ENCODE measurements around the gene BBS12. TPM values are rescaled to one million over a fixed set of nuclear protein-coding genes. Genes with fewer than 3 reads are reported as not detected.

BBS12 gene
- total RNA-seq, 1 experiment from 2014 or later, result 1.5 TPM

GRCh38 chr4:122744229-122744628 lies 11.7 kb downstream of the BBS12 start:
- Histone ChIP-seq H3K36me3 (ENCODE audit: control insufficient read depth, insufficient read depth, low read length) (no peaks in the 10 kb centered on the region), H3K27me3 (ENCODE audit: control insufficient read depth, insufficient read depth, low read length) (no peaks in the 10 kb centered on the region), H3K9me3 (ENCODE audit: control insufficient read depth, insufficient read depth, low read depth, low read length) (no peaks in the 10 kb centered on the region), H3K4me1 (ENCODE audit: control insufficient read depth, insufficient read depth, low read length) (no peaks in the 10 kb centered on the region), H3K4me3 (ENCODE audit: low read depth in 2 of 2, low read length in 2 of 2) (no peak overlapping the region), H3K27ac (ENCODE audit: low read length) (no peak overlapping the region)
- ChIA-PET POLR2A (interaction anchor here (0.6 kb wide), 1 partner anchor 26 kb away, joined by 3 read pairs; no protein-coding TSS in a partner anchor), CTCF (no interaction called here)
- DNase-seq (ENCODE audit: low read depth, low spot score), result no peak
- in situ Hi-C loops (cut with HindIII; ENCODE audit: low pct_unique_long_range_greater_than_20kb, low sequenced_read_pairs) (no loop called here), intact Hi-C loops (cut with micrococcal nuclease; ENCODE audit: unreplicated experiment) (no loop called here)
- no peak for ATAC-seq
- no TSS peak for BruUV-seq (replicated peaks)
- TF ChIP-seq POLR2AphosphoS5 (IDR thresholded peaks at IDR 0.05; ENCODE audit: low read depth, low read length) (no peak), SIN3A (IDR thresholded peaks at IDR 0.05; ENCODE audit: borderline replicate concordance, insufficient read depth, low read depth, low read length) (no peak), CTCF (IDR thresholded peaks at IDR 0.05) (no peak), TCF7L2 (IDR thresholded peaks at IDR 0.05; ENCODE audit: low read depth, low read length) (no peak)
- TF ChIP-seq, protein P1, sequence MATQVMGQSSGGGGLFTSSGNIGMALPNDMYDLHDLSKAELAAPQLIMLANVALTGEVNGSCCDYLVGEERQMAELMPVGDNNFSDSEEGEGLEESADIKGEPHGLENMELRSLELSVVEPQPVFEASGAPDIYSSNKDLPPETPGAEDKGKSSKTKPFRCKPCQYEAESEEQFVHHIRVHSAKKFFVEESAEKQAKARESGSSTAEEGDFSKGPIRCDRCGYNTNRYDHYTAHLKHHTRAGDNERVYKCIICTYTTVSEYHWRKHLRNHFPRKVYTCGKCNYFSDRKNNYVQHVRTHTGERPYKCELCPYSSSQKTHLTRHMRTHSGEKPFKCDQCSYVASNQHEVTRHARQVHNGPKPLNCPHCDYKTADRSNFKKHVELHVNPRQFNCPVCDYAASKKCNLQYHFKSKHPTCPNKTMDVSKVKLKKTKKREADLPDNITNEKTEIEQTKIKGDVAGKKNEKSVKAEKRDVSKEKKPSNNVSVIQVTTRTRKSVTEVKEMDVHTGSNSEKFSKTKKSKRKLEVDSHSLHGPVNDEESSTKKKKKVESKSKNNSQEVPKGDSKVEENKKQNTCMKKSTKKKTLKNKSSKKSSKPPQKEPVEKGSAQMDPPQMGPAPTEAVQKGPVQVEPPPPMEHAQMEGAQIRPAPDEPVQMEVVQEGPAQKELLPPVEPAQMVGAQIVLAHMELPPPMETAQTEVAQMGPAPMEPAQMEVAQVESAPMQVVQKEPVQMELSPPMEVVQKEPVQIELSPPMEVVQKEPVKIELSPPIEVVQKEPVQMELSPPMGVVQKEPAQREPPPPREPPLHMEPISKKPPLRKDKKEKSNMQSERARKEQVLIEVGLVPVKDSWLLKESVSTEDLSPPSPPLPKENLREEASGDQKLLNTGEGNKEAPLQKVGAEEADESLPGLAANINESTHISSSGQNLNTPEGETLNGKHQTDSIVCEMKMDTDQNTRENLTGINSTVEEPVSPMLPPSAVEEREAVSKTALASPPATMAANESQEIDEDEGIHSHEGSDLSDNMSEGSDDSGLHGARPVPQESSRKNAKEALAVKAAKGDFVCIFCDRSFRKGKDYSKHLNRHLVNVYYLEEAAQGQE (IDR thresholded peaks at IDR 0.05; ENCODE audit: insufficient read depth in 1 of 2, low read depth in 2 of 2, low read length in 1 of 2), result no peak

- Histone ChIP-seq H3K9me3 (ENCODE audit: control insufficient read depth, insufficient read depth, low read depth, low read length) (no peaks in the 10 kb centered on the region), H3K4me1 (ENCODE audit: control insufficient read depth, insufficient read depth, low read length) (no peaks in the 10 kb centered on the region), H3K4me3 (ENCODE audit: low read depth in 2 of 2, low read length in 2 of 2) (no peak overlapping the region), H3K27me3 (ENCODE audit: control insufficient read depth, insufficient read depth, low read length) (no peaks in the 10 kb centered on the region), H3K36me3 (ENCODE audit: control insufficient read depth, insufficient read depth, low read length) (no peaks in the 10 kb centered on the region), H3K27ac (ENCODE audit: low read length) (no peak overlapping the region)
- BruUV-seq (replicated peaks), result no TSS peak
- ATAC-seq, result no peak
- TF ChIP-seq POLR2AphosphoS5 (IDR thresholded peaks at IDR 0.05; ENCODE audit: low read depth, low read length) (no peak), TCF7L2 (IDR thresholded peaks at IDR 0.05; ENCODE audit: low read depth, low read length) (no peak), SIN3A (IDR thresholded peaks at IDR 0.05; ENCODE audit: borderline replicate concordance, insufficient read depth, low read depth, low read length) (no peak), CTCF (IDR thresholded peaks at IDR 0.05) (no peak)
- TF ChIP-seq, protein P1 (IDR thresholded peaks at IDR 0.05; ENCODE audit: insufficient read depth in 1 of 2, low read depth in 2 of 2, low read length in 1 of 2), result no peak
- intact Hi-C loops (cut with micrococcal nuclease; ENCODE audit: unreplicated experiment) (no loop called here), in situ Hi-C loops (cut with HindIII; ENCODE audit: low pct_unique_long_range_greater_than_20kb, low sequenced_read_pairs) (no loop called here)
- DNase-seq (ENCODE audit: low read depth, low spot score), result no peak
- CTCF ChIA-PET, result no interaction called here
- POLR2A ChIA-PET, result no interaction called here
Observed at GRCh38 chr4:122746485-122746965, 14.0 kb downstream of the BBS12 start.

All from Panc1 (cell line).